GM12878 (cell line): Measurements from ENCODE around the gene HINT2. TPM values are rescaled to one million over a fixed set of nuclear protein-coding genes. Genes with fewer than 3 reads are reported as not detected.

Experiments used
- ATAC-seq: fragments of 200-7000 bp; cut with Tn5 transposase; 3 replicates; pipeline ENCODE4 v1.9.1; 2020; ENCODE audit warnings: mild to moderate bottlenecking, moderate library complexity
- BruUV-seq: library from RNA; stranded (reverse); fragments of 400-500 nt; replicated peaks from 2 replicates; lab custom pipeline; 2021; lab: Mats Ljungman, UMichigan
- CTCF ChIA-PET: fragments of 300-600 bp; sonication (Branson Sonifier 250); formaldehyde crosslinking; extraction: SDS; loops from one replicate; lab custom pipeline; 2021; ENCODE audit warnings: inconsistent platforms; lab: Yijun Ruan, JAX
- POLR2A ChIA-PET: fragments of 350-600 bp; formaldehyde crosslinking; extraction: SDS; loops from one replicate; lab custom pipeline; 2021; ENCODE audit warnings: inconsistent platforms; lab: Charles Lee
- RAD21 ChIA-PET: fragments of 300-600 bp; sonication (Branson Sonifier 250); formaldehyde crosslinking; loops from one replicate; lab custom pipeline; 2023; ENCODE audit warnings: antibody characterized with exemption; ENCODE audit not compliant: unreplicated experiment; lab: Charles Lee
- SMC1A ChIA-PET: fragments of 300-600 bp; sonication (Branson Sonifier 250); formaldehyde crosslinking; loops from one replicate; lab custom pipeline; 2023; ENCODE audit not compliant: unreplicated experiment, uncharacterized antibody; lab: Charles Lee
- DNase-seq: peaks from one replicate; pipeline ENCODE4 v3.0.0-alpha.2; 2011; ENCODE audit warnings: low read depth, low spot score
- FAIRE-seq: peaks from 3 replicates; lab custom pipeline; 2011; peaks lifted over from hg19 to GRCh38; lab: Jason Lieb, UNC
- H2AFZ ChIP-seq: 2 replicates; pipeline ENCODE4 v1.6.0; 2011; ENCODE audit warnings: low read depth, low read length, control low read depth; ENCODE audit not compliant: control insufficient read depth
- H3K27ac ChIP-seq: 2 replicates; pipeline ENCODE4 v1.5.1; 2011; ENCODE audit warnings: control low read depth; ENCODE audit not compliant: control insufficient read depth, insufficient read depth
- H3K27me3 ChIP-seq, 2 experiments: replicated peaks in 1 of 2; 2 replicates each; pipeline versions ENCODE4 v1.6.0 to v1.6.1; 2011; ENCODE audit warnings: low read length in 1 of 2; ENCODE audit not compliant: control insufficient read depth in 2 of 2, insufficient read depth in 2 of 2
- H3K36me3 ChIP-seq, 2 experiments: 2 replicates each; pipeline ENCODE4 v1.5.1; 2011; ENCODE audit warnings: low read length in 1 of 2; ENCODE audit not compliant: control insufficient read depth in 2 of 2, insufficient read depth in 2 of 2
- H3K4me1 ChIP-seq: 2 replicates; pipeline ENCODE4 v1.6.1; 2011; ENCODE audit warnings: mild to moderate bottlenecking, low read length, moderate library complexity, mixed read lengths; ENCODE audit not compliant: control insufficient read depth, insufficient read depth
- H3K4me2 ChIP-seq: 2 replicates; pipeline ENCODE4 v1.6.0; 2011; ENCODE audit warnings: control low read depth; ENCODE audit not compliant: control insufficient read depth, insufficient read depth
- H3K4me3 ChIP-seq: fragments of 200-600 bp; sonication (generic); 2 replicates; pipeline ENCODE4 v1.5.1; 2016
- H3K79me2 ChIP-seq: 2 replicates; pipeline ENCODE4 v1.6.0; 2011; ENCODE audit warnings: low read length; ENCODE audit not compliant: control insufficient read depth, insufficient read depth
- H3K9ac ChIP-seq: 2 replicates; pipeline ENCODE4 v1.8.0; 2011; ENCODE audit warnings: low read length, control low read depth, mixed read lengths; ENCODE audit not compliant: control insufficient read depth, insufficient read depth
- H3K9me3 ChIP-seq: replicated peaks from 3 replicates; pipeline ENCODE4 v1.5.1; 2011; ENCODE audit warnings: mild to moderate bottlenecking, low read length; ENCODE audit not compliant: control insufficient read depth, insufficient read depth
- H4K20me1 ChIP-seq: 2 replicates; pipeline ENCODE4 v1.6.0; 2011; ENCODE audit not compliant: control insufficient read depth, insufficient read depth
- HDGF ChIP-seq: fragments of 450-650 bp; IDR thresholded peaks from 2 replicates; pipeline ENCODE4 v1.6.1; 2016; ENCODE audit warnings: antibody characterized with exemption
- MEF2A ChIP-seq: IDR thresholded peaks from 2 replicates; pipeline ENCODE4 v1.6.1; 2011; ENCODE audit warnings: low read depth, mild to moderate bottlenecking, low read length, moderate library complexity; ENCODE audit not compliant: insufficient read depth
- NKRF ChIP-seq: fragments of 450-650 bp; conservative IDR thresholded peaks from 2 replicates; pipeline ENCODE4 v1.6.1; 2017; ENCODE audit warnings: mild to moderate bottlenecking, moderate library complexity
- WGBS: methylation state at CpG from one replicate; pipeline ENCODE4 v1.1.6; 2016; ENCODE audit warnings: low lambda C conversion rate; ENCODE audit not compliant: insufficient replicate concordance, insufficient coverage; ENCODE audit errors: missing lambda C conversion rate; 5-methylcytosine and 5-hydroxymethylcytosine counted together
- in situ Hi-C: fragments of 300-500 bp; cut with MboI; formaldehyde crosslinking; loops from 9 replicates; pipeline ENCODE4 v1.14.3; 2018; ENCODE audit warnings: mixed read lengths
- intact Hi-C: fragments of 100-400 bp; cut with micrococcal nuclease; formaldehyde crosslinking; loops from one replicate; pipeline ENCODE4 v1.14.2; 2022; ENCODE audit not compliant: unreplicated experiment
- polyA plus RNA-seq, 11 experiments: library from polyadenylated mRNA; depleted of rRNA in 4 of 11; unstranded in 6 of 11; stranded (reverse) in 5 of 11; fragments of >200 nt; fragmentation: Nextera tagmentation in 4 of 11; fragmentation: Illumina TruSeq in 1 of 11; extraction: Ambion mirVana in 4 of 11; extraction: Trizol in 1 of 11; gene quantifications; 1 replicate in 1 of 11; 2 replicates in 10 of 11; pipeline versions ENCODE4 v1.2.1 to v1.2.3, GENCODE V29; 2011 to 2016; ENCODE audit warnings: inconsistent platforms in 2 of 11, missing spikeins in 2 of 11, low read depth in 1 of 11
- total RNA-seq, 4 experiments: library from RNA; depleted of rRNA in 3 of 4; stranded (reverse); fragments of >200 nt in 3 of 4; fragmentation: Illumina TruSeq in 1 of 4; extraction: Trizol in 1 of 4; gene quantifications; 2 replicates each; pipeline versions ENCODE4 v1.2.1 to v1.2.3, GENCODE V29; 2013 to 2021

HINT2 gene
- total and polyA plus RNA-seq, 10 of the 15 experiments (the other 5 are each of a cell fraction or from before 2014, with no cell fraction given), result 12.1 to 144 (median 51.7) TPM

GRCh38 chr9:35831040-35831439, 16.2 kb upstream of the HINT2 start:
- no peak for TF ChIP-seq MEF2A
- Histone ChIP-seq H3K9me3 (no peaks in the 10 kb centered on the region), H3K4me1 (peaks cover 28% of the 10 kb centered on the region), H4K20me1 (no peaks in the 10 kb centered on the region), H3K27me3 (no peaks in the 10 kb centered on the region), H3K36me3 (no peaks in the 10 kb centered on the region), H3K4me2 (no peak overlapping the region), H2AFZ (no peak overlapping the region), H3K27ac (no peak overlapping the region), H3K4me3 (no peak overlapping the region), H3K79me2 (no peaks in the 10 kb centered on the region; the same call in 1 of the 2 replicates), H3K9ac (no peak overlapping the region)
- FAIRE-seq, result no peak
- no peak for DNase-seq
- RAD21 ChIA-PET, result interaction anchor here (5.4 kb wide), 1 partner anchor 50 kb away, joined by 34 read pairs; no protein-coding TSS in a partner anchor
- intact Hi-C loops (no loop called here), in situ Hi-C loops (no loop called here)
- CTCF ChIA-PET, result interaction anchor here (0.6 to 7.8 kb wide), 5 partner anchors 12 to 50 kb away, joined by 3 to 59 read pairs (median 6); partner anchors contain the start of genes HINT2 and SPAG8
- no peak for ATAC-seq
- BruUV-seq, result no TSS peak
- POLR2A ChIA-PET, result interaction anchor here (0.7 to 6.2 kb wide), 4 partner anchors 9 to 270 kb away, joined by 3 to 80 read pairs (median 3); no protein-coding TSS in a partner anchor
- WGBS, result 78% methylated on average over 4 of the region's 4 CpGs
- SMC1A ChIA-PET, result interaction anchor here (0.6 to 8.9 kb wide), 4 partner anchors 14 to 51 kb away, joined by 3 to 118 read pairs (median 6); no protein-coding TSS in a partner anchor

- Histone ChIP-seq H3K27me3 (no peaks in the 10 kb centered on the region), H2AFZ (peak overlapping the region; percentile 44; the same call in 1 of the 2 replicates), H4K20me1 (no peaks in the 10 kb centered on the region), H3K4me1 (peaks cover 20% of the 10 kb centered on the region), H3K9me3 (no peaks in the 10 kb centered on the region), H3K9ac (peak overlapping the region; percentile 74), H3K4me2 (peak overlapping the region; percentile 90), H3K79me2 (no peaks in the 10 kb centered on the region; the same call in 1 of the 2 replicates), H3K36me3 (no peaks in the 10 kb centered on the region), H3K4me3 (peak overlapping the region; percentile 78), H3K27ac (peak overlapping the region; percentile 28; the same call in 1 of the 2 replicates)
- in situ Hi-C loops, result loop anchor here (5.0 kb wide), 1 partner anchor 48 kb away; no protein-coding TSS in a partner anchor
- ATAC-seq (peak; percentile 4), DNase-seq (no peak), FAIRE-seq (no peak)
- no TSS peak for BruUV-seq
- RAD21 ChIA-PET, result interaction anchor here (0.8 to 4.3 kb wide), 3 partner anchors 16 to 50 kb away, joined by 3 to 138 read pairs (median 6); no protein-coding TSS in a partner anchor
- CTCF ChIA-PET, result interaction anchor here (1.3 to 6.7 kb wide), 4 partner anchors 12 to 97 kb away, joined by 4 to 292 read pairs (median 48); partner anchors contain the start of genes CREB3 and TLN1
- SMC1A ChIA-PET, result interaction anchor here (1.6 to 8.9 kb wide), 3 partner anchors 15 to 52 kb away, joined by 3 to 118 read pairs (median 117); no protein-coding TSS in a partner anchor
- intact Hi-C loops, result loop anchor here (10.0 kb wide), 1 partner anchor 175 kb away; the partner anchor contains the start of genes CCDC107, RMRP and SIT1
- WGBS, result 74% methylated on average over 2 of the region's 2 CpGs
- POLR2A ChIA-PET, result no interaction called here
- TF ChIP-seq NKRF (no peak), HDGF (peak; percentile 67; the same call in 1 of the 2 replicates)
Observed at GRCh38 chr9:35829764-35830096, 14.9 kb upstream of the HINT2 start.
